Measurements from ENCODE around the gene FCER1G.
A peak's percentile ranks its signal among the peaks of the same experiment; 100 is the strongest.

The FCER1G gene

DNA sequence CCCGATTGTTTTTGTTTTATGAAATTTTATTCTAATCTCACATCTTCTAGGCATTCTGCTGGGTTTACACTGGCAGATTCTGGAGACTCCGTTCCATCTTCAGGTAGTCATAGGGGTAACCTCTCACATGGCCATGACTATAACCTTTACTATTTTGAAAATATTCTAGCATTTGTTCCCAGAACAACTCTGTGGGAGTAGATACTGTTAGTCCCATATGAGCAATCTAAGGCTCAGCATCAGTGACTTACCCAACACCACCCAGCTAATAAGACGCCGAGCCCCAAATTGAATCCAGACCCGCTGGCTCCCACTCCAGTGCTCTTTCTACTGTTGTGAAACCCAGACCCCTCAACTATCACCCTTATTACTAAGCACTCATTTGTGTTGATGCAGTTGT, 26.1 kb upstream of the FCER1G start:
- TF ChIP-seq, protein P1, sequence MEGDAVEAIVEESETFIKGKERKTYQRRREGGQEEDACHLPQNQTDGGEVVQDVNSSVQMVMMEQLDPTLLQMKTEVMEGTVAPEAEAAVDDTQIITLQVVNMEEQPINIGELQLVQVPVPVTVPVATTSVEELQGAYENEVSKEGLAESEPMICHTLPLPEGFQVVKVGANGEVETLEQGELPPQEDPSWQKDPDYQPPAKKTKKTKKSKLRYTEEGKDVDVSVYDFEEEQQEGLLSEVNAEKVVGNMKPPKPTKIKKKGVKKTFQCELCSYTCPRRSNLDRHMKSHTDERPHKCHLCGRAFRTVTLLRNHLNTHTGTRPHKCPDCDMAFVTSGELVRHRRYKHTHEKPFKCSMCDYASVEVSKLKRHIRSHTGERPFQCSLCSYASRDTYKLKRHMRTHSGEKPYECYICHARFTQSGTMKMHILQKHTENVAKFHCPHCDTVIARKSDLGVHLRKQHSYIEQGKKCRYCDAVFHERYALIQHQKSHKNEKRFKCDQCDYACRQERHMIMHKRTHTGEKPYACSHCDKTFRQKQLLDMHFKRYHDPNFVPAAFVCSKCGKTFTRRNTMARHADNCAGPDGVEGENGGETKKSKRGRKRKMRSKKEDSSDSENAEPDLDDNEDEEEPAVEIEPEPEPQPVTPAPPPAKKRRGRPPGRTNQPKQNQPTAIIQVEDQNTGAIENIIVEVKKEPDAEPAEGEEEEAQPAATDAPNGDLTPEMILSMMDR (IDR thresholded peaks at IDR 0.05; ENCODE audit: insufficient read depth, low read length, poor library complexity, severe bottlenecking): no peak
- H3K4me3 ChIP-seq (replicated peaks; ENCODE audit: low read depth, low read length): no peak overlapping the region
- no peaks in the 10 kb centered on the region for H3K36me3 ChIP-seq (ENCODE audit: control insufficient read depth, insufficient read depth, low read length)
- H3K27me3 ChIP-seq (replicated peaks; ENCODE audit: control insufficient read depth, insufficient read depth, low read length): no peaks in the 10 kb centered on the region
- DNase-seq (ENCODE audit: extremely low read depth, insufficient read length): no peak

- H3K36me3 ChIP-seq (ENCODE audit: control insufficient read depth, insufficient read depth, low read length): no peaks in the 10 kb centered on the region
- TF ChIP-seq, protein P1 (IDR thresholded peaks at IDR 0.05; ENCODE audit: insufficient read depth, low read length, poor library complexity, severe bottlenecking): no peak
- no peak for DNase-seq (ENCODE audit: extremely low read depth, insufficient read length)
These were observed 24.1 kb upstream of the FCER1G start for GRCh38 chr1:161190962-161191521.

GRCh38 chr1:161191971-161192370, 23.1 kb upstream of the FCER1G start:
- TF ChIP-seq, protein P1 (IDR thresholded peaks at IDR 0.05; ENCODE audit: insufficient read depth, low read length, poor library complexity, severe bottlenecking): no peak
- H3K27me3 ChIP-seq (replicated peaks; ENCODE audit: control insufficient read depth, insufficient read depth, low read length): no peaks in the 10 kb centered on the region
- no peak for DNase-seq (ENCODE audit: extremely low read depth, insufficient read length)
- no peak overlapping the region for H3K4me3 ChIP-seq (replicated peaks; ENCODE audit: low read depth, low read length)
- no peaks in the 10 kb centered on the region for H3K36me3 ChIP-seq (ENCODE audit: control insufficient read depth, insufficient read depth, low read length)

More at GRCh38 chr1:161190962-161191521, 24.1 kb upstream of the FCER1G start:
- Histone ChIP-seq H3K4me3 (replicated peaks; ENCODE audit: low read depth, low read length) (no peak overlapping the region), H3K27me3 (replicated peaks; ENCODE audit: control insufficient read depth, insufficient read depth, low read length) (no peaks in the 10 kb centered on the region)

- TF ChIP-seq, protein P1 (IDR thresholded peaks at IDR 0.05; ENCODE audit: insufficient read depth, low read length, poor library complexity, severe bottlenecking): peak; percentile 93
- Histone ChIP-seq H3K27me3 (replicated peaks; ENCODE audit: control insufficient read depth, insufficient read depth, low read length) (no peaks in the 10 kb centered on the region), H3K4me3 (replicated peaks; ENCODE audit: low read depth, low read length) (no peak overlapping the region), H3K36me3 (ENCODE audit: control insufficient read depth, insufficient read depth, low read length) (no peaks in the 10 kb centered on the region)
- no peak for DNase-seq (ENCODE audit: extremely low read depth, insufficient read length)
These were observed 22.3 kb upstream of the FCER1G start for GRCh38 chr1:161192476-161193465.

GRCh38 chr1:161193561-161194235, 21.4 kb upstream of the FCER1G start:
- DNase-seq (ENCODE audit: extremely low read depth, insufficient read length): no peak
- Histone ChIP-seq H3K36me3 (ENCODE audit: control insufficient read depth, insufficient read depth, low read length) (no peaks in the 10 kb centered on the region), H3K4me3 (replicated peaks; ENCODE audit: low read depth, low read length) (no peak overlapping the region), H3K27me3 (replicated peaks; ENCODE audit: control insufficient read depth, insufficient read depth, low read length) (no peaks in the 10 kb centered on the region)
- TF ChIP-seq, protein P1 (IDR thresholded peaks at IDR 0.05; ENCODE audit: insufficient read depth, low read length, poor library complexity, severe bottlenecking): no peak

Data from GM06990 (cell line).